Liver (tissue), 9 donors: Measurements from ENCODE around the gene MEGF10. TPM values are rescaled to one million over a fixed set of nuclear protein-coding genes. Genes with fewer than 3 reads are reported as not detected.

Source experiments
- DNase-seq: peaks from one replicate; pipeline ENCODE4 v3.0.0-alpha.2; 2017; ENCODE audit warnings: low spot score
- H3K27ac ChIP-seq, 2 donors: one replicate each; pipeline ENCODE4 v1.7.0; 2013; ENCODE audit warnings: inconsistent platforms in 2 of 2, low read length in 2 of 2, control low read depth in 1 of 2, low read depth in 1 of 2, mild to moderate bottlenecking in 1 of 2
- H3K27me3 ChIP-seq, 4 donors: one replicate each; pipeline versions ENCODE4 v1.6.1 to v1.7.0; 2013; ENCODE audit warnings: low read length in 3 of 4, inconsistent platforms in 1 of 4, mild to moderate bottlenecking in 1 of 4, moderate library complexity in 1 of 4; ENCODE audit not compliant: control insufficient read depth in 4 of 4, insufficient read depth in 4 of 4
- H3K36me3 ChIP-seq, 4 donors: one replicate each; pipeline versions ENCODE4 v1.6.1 to v1.7.0; 2013; ENCODE audit warnings: low read length in 3 of 4, mild to moderate bottlenecking in 3 of 4, low read depth in 1 of 4, moderate library complexity in 1 of 4; ENCODE audit not compliant: control insufficient read depth in 4 of 4, insufficient read depth in 3 of 4
- H3K4me1 ChIP-seq, 4 donors: one replicate each; pipeline versions ENCODE4 v1.6.1 to v1.7.0; 2013; ENCODE audit warnings: low read length in 3 of 4, mild to moderate bottlenecking in 3 of 4, moderate library complexity in 1 of 4; ENCODE audit not compliant: control insufficient read depth in 4 of 4, insufficient read depth in 4 of 4
- H3K4me3 ChIP-seq, 3 donors: one replicate each; pipeline versions ENCODE4 v1.6.1 to v1.7.0; 2013; ENCODE audit warnings: low read length in 3 of 3, control low read depth in 1 of 3, low read depth in 1 of 3, mild to moderate bottlenecking in 1 of 3
- H3K9ac ChIP-seq, 2 donors: one replicate each; pipeline ENCODE4 v1.7.0; 2013; ENCODE audit warnings: low read length in 2 of 2, mild to moderate bottlenecking in 2 of 2, moderate library complexity in 2 of 2, control low read depth in 1 of 2, low read depth in 1 of 2
- H3K9me3 ChIP-seq, 4 donors: one replicate each; pipeline versions ENCODE4 v1.6.1 to v1.7.0; 2013; ENCODE audit warnings: low read length in 3 of 4; ENCODE audit not compliant: control insufficient read depth in 4 of 4
- ATF3 ChIP-seq: IDR thresholded peaks from 2 replicates; pipeline ENCODE4 v1.6.1; 2016; ENCODE audit warnings: antibody characterized with exemption
- EGR1 ChIP-seq, 2 donors: IDR thresholded peaks; 2 replicates each; pipeline ENCODE4 v1.6.1; 2016 to 2018; ENCODE audit warnings: antibody characterized with exemption in 2 of 2, low read depth in 2 of 2
- FOXA2 ChIP-seq: IDR thresholded peaks from 2 replicates; pipeline ENCODE4 v1.6.1; 2016; ENCODE audit warnings: antibody characterized with exemption
- GABPA ChIP-seq, 2 donors: IDR thresholded peaks in 1 of 2; conservative IDR thresholded peaks in 1 of 2; 2 replicates each; pipeline ENCODE4 v1.6.1; 2016; ENCODE audit warnings: antibody characterized with exemption in 2 of 2, mild to moderate bottlenecking in 1 of 2, moderate library complexity in 1 of 2
- JUND ChIP-seq, 2 donors: IDR thresholded peaks; 2 replicates each; pipeline ENCODE4 v1.6.1; 2016; ENCODE audit warnings: antibody characterized with exemption in 2 of 2
- NR2F2 ChIP-seq: IDR thresholded peaks from 2 replicates; pipeline ENCODE4 v1.6.1; 2016; ENCODE audit warnings: antibody characterized with exemption
- RAD21 ChIP-seq, 2 donors: IDR thresholded peaks; 2 replicates each; pipeline ENCODE4 v1.6.1; 2016; ENCODE audit warnings: antibody characterized with exemption in 2 of 2, mild to moderate bottlenecking in 2 of 2
- TAF1 ChIP-seq: conservative IDR thresholded peaks from 2 replicates; pipeline ENCODE4 v1.6.1; 2016; ENCODE audit warnings: antibody characterized with exemption, mild to moderate bottlenecking
- ZBTB33 ChIP-seq: IDR thresholded peaks from 2 replicates; pipeline ENCODE4 v1.6.1; 2016; ENCODE audit warnings: antibody characterized with exemption
- WGBS: extraction: QIAGEN DNeasy Blood & Tissue Kit; methylation state at CpG from one replicate; pipeline ENCODE4 v1.1.7; 2013; 5-methylcytosine and 5-hydroxymethylcytosine counted together
- polyA plus RNA-seq, 2 donors: library from polyadenylated mRNA; stranded (reverse) in 1 of 2; unstranded in 1 of 2; fragments of 200-250 nt in 1 of 2; fragments of >200 nt in 1 of 2; fragmentation: Nextera tagmentation in 1 of 2; extraction: Ambion mirVana in 1 of 2; gene quantifications; one replicate each; pipeline versions ENCODE4 v1.2.1 to v1.2.3, GENCODE V29; 2013 to 2015
- total RNA-seq, 2 donors: library from RNA; depleted of rRNA; stranded (reverse); fragments of >200 nt; gene quantifications; one replicate each; pipeline ENCODE4 v1.2.3, GENCODE V29; 2014
- TF ChIP-seq, protein P1 (sequence below): IDR thresholded peaks from 2 replicates; pipeline ENCODE4 v1.6.1; 2016; ENCODE audit warnings: antibody characterized with exemption
- TF ChIP-seq, protein P2 (sequence below): fragments of 150-350 bp; IDR thresholded peaks from 2 replicates; pipeline ENCODE4 v1.5.1; 2017; ENCODE audit warnings: improper control_type of control experiment, low read depth, low read length; ENCODE audit not compliant: missing input control
- TF ChIP-seq, protein P3 (sequence below): IDR thresholded peaks from 2 replicates; pipeline ENCODE4 v1.6.1; 2016; ENCODE audit warnings: antibody characterized with exemption, mild to moderate bottlenecking
- donor health status: healthy.
- donor health status: healthy.
- donor health status: healthy.
- donor health status: healthy.
- donor health status: healthy.

Gene MEGF10
- total and polyA plus RNA-seq, 4 donors: 0.05 to 1.0 (median 0.33) TPM; not detected in 1

GRCh38 chr5:127409921-127410675 lies 119.5 kb downstream of the MEGF10 start:
- Histone ChIP-seq H3K4me3 (peak overlapping the region; percentile 43 to 67 (median 49)), H3K36me3 (no peaks in the 10 kb centered on the region), H3K4me1 (peaks cover 0 to 13% (median 3%) of the 10 kb centered on the region in 4 donors), H3K9ac (peak overlapping the region in 1 of 2 donors; percentile 53), H3K27ac (peak overlapping the region; percentile 81 to 89), H3K9me3 (no peaks in the 10 kb centered on the region), H3K27me3 (no peaks in the 10 kb centered on the region)
- WGBS: 65% methylated on average over 15 of the region's 15 CpGs
- no peak for DNase-seq
- TF ChIP-seq NR2F2 (no peak), ATF3 (no peak), TAF1 (peak; percentile 4), FOXA2 (peak; percentile 17), RAD21 (IDR thresholded peaks at IDR 0.05) (no peak), JUND (IDR thresholded peaks at IDR 0.05) (no peak)
- TF ChIP-seq, protein P1, sequence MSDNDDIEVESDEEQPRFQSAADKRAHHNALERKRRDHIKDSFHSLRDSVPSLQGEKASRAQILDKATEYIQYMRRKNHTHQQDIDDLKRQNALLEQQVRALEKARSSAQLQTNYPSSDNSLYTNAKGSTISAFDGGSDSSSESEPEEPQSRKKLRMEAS: peak; percentile 68
- TF ChIP-seq, protein P2, sequence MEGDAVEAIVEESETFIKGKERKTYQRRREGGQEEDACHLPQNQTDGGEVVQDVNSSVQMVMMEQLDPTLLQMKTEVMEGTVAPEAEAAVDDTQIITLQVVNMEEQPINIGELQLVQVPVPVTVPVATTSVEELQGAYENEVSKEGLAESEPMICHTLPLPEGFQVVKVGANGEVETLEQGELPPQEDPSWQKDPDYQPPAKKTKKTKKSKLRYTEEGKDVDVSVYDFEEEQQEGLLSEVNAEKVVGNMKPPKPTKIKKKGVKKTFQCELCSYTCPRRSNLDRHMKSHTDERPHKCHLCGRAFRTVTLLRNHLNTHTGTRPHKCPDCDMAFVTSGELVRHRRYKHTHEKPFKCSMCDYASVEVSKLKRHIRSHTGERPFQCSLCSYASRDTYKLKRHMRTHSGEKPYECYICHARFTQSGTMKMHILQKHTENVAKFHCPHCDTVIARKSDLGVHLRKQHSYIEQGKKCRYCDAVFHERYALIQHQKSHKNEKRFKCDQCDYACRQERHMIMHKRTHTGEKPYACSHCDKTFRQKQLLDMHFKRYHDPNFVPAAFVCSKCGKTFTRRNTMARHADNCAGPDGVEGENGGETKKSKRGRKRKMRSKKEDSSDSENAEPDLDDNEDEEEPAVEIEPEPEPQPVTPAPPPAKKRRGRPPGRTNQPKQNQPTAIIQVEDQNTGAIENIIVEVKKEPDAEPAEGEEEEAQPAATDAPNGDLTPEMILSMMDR: no peak
- TF ChIP-seq, protein P3, sequence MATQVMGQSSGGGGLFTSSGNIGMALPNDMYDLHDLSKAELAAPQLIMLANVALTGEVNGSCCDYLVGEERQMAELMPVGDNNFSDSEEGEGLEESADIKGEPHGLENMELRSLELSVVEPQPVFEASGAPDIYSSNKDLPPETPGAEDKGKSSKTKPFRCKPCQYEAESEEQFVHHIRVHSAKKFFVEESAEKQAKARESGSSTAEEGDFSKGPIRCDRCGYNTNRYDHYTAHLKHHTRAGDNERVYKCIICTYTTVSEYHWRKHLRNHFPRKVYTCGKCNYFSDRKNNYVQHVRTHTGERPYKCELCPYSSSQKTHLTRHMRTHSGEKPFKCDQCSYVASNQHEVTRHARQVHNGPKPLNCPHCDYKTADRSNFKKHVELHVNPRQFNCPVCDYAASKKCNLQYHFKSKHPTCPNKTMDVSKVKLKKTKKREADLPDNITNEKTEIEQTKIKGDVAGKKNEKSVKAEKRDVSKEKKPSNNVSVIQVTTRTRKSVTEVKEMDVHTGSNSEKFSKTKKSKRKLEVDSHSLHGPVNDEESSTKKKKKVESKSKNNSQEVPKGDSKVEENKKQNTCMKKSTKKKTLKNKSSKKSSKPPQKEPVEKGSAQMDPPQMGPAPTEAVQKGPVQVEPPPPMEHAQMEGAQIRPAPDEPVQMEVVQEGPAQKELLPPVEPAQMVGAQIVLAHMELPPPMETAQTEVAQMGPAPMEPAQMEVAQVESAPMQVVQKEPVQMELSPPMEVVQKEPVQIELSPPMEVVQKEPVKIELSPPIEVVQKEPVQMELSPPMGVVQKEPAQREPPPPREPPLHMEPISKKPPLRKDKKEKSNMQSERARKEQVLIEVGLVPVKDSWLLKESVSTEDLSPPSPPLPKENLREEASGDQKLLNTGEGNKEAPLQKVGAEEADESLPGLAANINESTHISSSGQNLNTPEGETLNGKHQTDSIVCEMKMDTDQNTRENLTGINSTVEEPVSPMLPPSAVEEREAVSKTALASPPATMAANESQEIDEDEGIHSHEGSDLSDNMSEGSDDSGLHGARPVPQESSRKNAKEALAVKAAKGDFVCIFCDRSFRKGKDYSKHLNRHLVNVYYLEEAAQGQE: no peak

DNA sequence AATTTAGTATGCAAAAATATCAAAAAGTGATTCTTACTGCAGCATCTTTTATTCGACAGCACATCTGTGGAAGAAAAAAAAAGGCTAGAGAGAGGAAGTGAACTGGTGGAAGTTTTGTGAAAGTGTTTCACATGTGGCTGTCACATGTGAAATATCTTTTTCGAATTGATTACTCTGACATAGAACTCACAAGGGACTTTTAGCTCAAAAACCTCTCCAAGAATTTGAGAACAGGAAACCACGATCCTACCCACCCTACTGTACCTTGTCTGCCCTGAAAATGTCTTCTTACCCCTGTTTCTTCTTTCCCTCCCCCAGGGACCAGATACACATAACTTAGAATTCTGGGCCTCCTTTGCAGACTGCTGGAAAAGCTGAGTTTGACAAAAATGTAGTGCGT lies 120.4 kb downstream of the MEGF10 start:
- Histone ChIP-seq H3K4me1 (peaks cover 0 to 13% (median 3%) of the 10 kb centered on the region in 4 donors), H3K4me3 (no peak overlapping the region), H3K27me3 (no peaks in the 10 kb centered on the region), H3K9me3 (no peaks in the 10 kb centered on the region), H3K27ac (no peak overlapping the region), H3K36me3 (no peaks in the 10 kb centered on the region), H3K9ac (no peak overlapping the region)
- TF ChIP-seq, protein P2: no peak
- no peak for TF ChIP-seq JUND (IDR thresholded peaks at IDR 0.05)
- no peak for TF ChIP-seq ZBTB33
- no peak for TF ChIP-seq EGR1 (IDR thresholded peaks at IDR 0.05; ENCODE audit: low read depth in 2 of 2)
- no peak for TF ChIP-seq GABPA (IDR thresholded peaks at IDR 0.05 in 1 of 2, conservative IDR thresholded peaks at IDR 0.05 in 1 of 2)
- TF ChIP-seq, protein P3: no peak
- no peak for TF ChIP-seq FOXA2
- no peak for DNase-seq
- 76% methylated on average over 4 of the region's 4 CpGs for WGBS
